ENCODE data around the gene ELP6.

GRCh38 chr3:47476330-47476626 is 37.2 kb downstream of the ELP6 start:
- no peak for TF ChIP-seq CTCF (IDR thresholded peaks at IDR 0.05)
- no peak for TF ChIP-seq POLR2A (IDR thresholded peaks at IDR 0.05)
- TF ChIP-seq POLR2AphosphoS5 (IDR thresholded peaks at IDR 0.05), result no peak

Measured in breast epithelium (tissue), 3 donors.